Cardiac septum (tissue), 1 donor: Measurements from ENCODE around the gene UCMA. TPM values are rescaled to one million over a fixed set of nuclear protein-coding genes. Genes with fewer than 3 reads are reported as not detected.
"Not testable (repeated sequence)": the region's sequence is repeated elsewhere in the genome, so short reads cannot be mapped to it uniquely, and the experiment has no call there.

Experiments used
- DNase-seq: peaks from one replicate; pipeline ENCODE4 v3.0.0-alpha.2; 2020; ENCODE audit warnings: low spot score
- intact Hi-C: fragments of 100-400 bp; cut with DNase I; formaldehyde crosslinking; loops from one replicate; pipeline ENCODE4 v1.14.0; 2022
- total RNA-seq: library from RNA; stranded (reverse); fragmentation: NEBNext Ultra II Directional; extraction: Animal tissue kit (Norgen Biotek cat#: 25700); gene quantifications from one replicate; pipeline ENCODE4 v1.2.1, GENCODE V29; 2021
- donor health status: DM: no; HTN: no; CAD: no.

Gene UCMA
- total RNA-seq, 1 donor from 2014 or later = not detected

GRCh38 chr10:13236638-13237037, 2.5 kb upstream of the UCMA start:
- intact Hi-C loops = no loop called here
- no peak for DNase-seq

- intact Hi-C loops, DNase-seq: not testable (repeated sequence)
Observed at GRCh38 chr10:13234736-13235135, 562 bp upstream of the UCMA start.

- intact Hi-C loops = no loop called here
- no peak for DNase-seq
Observed at GRCh38 chr10:13233358-13233757, 816 bp downstream of the UCMA start.

GRCh38 chr10:13231808-13232207, 2.4 kb downstream of the UCMA start:
- DNase-seq = no peak
- intact Hi-C loops = no loop called here

GRCh38 chr10:13231190-13231589, 3.0 kb downstream of the UCMA start:
- no peak for DNase-seq
- intact Hi-C loops = no loop called here

- DNase-seq = no peak
Observed at GRCh38 chr10:13227031-13227430, 7.1 kb downstream of the UCMA start.

DNA sequence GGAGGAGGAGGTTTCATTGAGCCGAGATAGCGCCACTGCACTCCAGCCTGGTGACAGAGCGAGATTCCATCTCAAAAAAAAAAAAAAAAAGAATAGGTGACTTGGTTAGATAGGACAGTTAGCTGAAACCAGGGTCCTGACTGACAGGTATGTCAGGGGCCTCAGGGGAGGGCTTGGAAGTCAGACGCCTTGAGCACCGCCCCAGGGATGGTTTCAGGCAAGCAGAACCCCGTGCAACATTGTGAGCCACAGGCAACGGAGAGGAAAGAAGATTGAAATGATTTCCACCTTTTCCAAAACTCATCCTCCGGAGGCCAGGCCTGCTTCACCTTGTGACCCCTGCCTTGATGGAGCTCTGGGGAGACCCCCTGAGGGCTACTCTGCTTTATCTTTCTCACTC, 8.6 kb downstream of the UCMA start:
- intact Hi-C loops = no loop called here
- no peak for DNase-seq

More at GRCh38 chr10:13227031-13227430, 7.1 kb downstream of the UCMA start:
- intact Hi-C loops = no loop called here

DNA sequence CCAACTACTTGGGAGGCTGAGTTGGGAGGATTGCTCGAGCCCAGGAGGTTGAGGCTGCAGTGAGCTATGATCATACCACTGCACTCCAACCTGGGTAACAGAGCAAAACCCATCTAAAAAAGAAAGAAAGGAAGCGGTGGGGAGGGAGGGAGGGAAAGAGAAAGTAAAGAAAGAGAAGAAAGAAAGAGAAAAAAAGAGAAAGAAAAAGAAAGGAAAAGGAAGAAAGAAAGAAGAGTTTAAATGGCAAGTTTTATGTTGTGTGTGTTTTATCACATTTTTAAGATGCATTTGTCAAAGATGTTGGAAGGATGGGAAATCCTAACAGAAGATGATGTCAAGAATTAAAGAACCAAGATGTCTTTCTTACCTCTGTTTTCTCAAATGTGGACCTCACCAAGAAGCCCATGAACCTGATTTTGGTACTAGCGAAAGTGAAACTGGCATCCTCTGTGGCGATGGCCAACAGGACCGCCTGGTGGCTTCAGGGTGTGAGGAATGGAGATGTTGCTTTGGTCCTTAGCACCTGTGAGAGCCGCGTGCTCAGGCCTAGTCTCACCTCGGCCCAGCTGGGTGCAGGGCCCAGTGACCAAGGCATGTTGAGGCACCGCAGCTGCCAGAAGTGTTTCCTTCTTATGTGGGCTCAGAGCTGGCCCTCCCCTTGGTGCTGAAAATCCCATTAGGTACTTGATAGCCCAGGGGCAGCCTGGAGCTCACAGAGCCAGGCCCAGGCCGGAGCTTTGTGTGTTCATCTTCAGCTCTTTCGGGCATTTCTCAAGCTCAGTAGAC, 9.8 kb downstream of the UCMA start:
- intact Hi-C loops = no loop called here
- DNase-seq = no peak

DNA sequence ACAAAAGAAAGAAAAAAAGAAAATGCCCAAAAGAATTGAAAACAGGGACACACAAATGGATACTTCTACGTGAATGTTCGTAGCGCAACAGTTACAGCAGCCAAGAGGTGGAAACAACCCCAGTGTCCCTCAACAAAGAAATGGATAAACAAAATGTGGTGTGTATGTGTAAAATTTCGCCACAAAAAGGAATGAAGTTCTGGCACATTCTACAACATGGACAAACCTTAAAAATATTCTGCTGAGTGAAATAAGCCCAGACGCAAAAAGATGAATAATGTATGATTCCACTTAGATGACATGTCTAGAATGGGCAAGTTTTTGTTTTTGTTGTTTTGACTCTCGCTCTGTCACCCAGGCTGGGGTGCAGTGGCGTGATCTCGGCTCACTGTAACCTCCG, 10.9 kb downstream of the UCMA start:
- intact Hi-C loops = no loop called here
- no peak for DNase-seq

DNA sequence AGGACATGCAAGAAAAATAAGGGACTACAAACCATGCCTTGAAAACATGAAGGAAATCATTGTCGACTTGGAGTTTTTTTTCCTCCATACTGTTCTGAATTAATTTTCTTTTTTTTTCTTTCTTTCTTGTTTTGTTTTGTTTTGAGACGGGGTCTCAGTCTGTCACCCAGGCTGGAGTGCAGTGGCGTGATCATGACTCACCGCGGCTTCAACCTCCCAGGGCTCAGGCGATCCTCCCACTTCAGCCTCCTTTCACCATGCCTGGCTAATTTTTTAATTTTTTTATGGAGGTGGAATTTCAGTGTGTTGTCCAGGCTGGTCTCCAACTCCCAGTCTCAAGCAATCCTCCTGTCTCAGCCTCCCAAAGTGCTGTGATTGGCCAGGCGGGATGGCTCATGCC, 11.6 kb downstream of the UCMA start:
- no peak for DNase-seq

GRCh38 chr10:13222151-13222550, 12.0 kb downstream of the UCMA start:
- DNase-seq = no peak
- intact Hi-C loops = no loop called here

More for the DNA sequence above, 11.6 kb downstream of the UCMA start:
- intact Hi-C loops = no loop called here

DNA sequence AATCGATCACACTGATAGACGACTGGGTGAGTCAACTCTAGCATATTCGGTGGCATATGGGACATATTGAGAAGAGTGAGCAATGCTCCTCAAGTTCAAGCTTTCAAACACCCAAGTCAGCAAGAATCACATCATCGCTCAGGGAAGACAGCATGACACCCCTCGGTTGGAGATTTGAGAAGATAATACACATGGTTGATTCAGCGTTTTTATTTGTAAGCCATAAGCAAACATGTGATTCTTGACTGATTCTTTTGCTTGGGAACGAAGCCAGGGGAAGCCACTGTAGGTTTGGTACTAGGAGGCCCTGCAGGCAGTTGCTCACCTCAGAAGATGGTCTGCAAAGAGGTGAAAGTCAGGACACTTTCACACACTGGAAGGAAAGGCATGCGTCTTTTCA, 12.6 kb downstream of the UCMA start:
- DNase-seq = no peak
- intact Hi-C loops = no loop called here

DNA sequence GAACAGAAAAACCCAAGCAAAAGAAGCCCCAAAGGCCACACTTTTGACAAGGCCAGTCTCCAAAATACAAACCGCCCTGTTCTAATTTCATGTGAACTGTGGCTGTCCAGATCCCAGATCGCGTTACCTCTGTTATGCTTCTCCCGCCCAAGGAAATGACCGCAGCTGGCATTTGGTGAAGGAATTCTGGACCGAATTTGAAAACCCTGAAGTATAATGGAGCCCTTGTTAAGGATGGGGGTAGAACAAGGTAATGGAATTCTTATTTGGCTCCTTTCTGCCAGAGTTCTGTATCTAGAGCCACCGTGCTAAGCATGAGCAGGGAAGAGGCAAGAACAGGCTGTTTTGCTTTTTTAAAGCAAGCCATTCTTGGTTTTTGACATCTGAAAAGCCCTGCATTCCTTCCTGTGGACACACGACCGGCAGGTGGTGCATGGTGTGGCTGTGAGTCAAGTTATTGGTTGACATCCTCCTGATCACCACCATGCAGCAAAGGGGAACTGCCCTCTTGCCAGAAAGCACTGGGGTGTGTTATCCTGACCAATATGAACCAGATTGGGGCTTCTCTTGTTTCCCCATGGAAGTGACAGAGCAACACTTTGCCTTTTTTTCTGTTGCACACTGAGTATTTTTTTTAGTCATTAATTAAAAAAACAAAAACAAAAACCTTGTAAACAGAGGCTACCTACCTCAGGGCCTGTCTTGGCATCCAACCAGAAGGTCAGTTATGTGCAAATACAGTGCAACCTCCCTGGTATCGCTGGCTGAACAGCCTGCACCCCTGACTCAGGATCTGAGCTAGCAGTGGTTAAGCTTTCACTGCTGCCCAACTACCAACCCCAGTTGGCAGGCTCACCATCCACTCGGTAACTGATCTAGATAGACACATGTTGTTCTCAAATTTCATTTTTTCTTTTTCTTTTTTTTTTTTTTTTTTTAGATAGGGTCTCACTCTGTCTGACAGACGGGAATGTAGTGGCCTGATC, 14.2 kb downstream of the UCMA start:
- intact Hi-C loops = no loop called here
- DNase-seq = no peak

DNA sequence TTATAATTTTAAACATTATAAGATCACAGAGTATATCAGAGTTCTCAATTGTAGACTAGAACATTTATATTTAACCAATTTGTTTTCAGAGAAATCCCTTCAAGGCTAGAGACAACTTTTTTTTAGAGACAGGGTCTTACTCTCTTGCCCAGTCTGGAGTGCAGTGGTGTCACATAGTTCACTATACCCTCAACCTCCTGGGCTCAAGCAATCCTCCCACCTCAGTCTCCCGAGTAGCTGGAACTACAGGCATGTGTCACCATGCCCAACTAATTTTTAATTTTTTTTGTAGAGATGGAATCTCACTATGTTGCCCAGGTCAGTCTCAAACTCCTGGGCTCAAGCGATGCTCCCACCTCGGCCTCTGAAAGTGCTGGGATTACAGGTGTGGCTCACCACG, 15.3 kb downstream of the UCMA start:
- no peak for DNase-seq
- intact Hi-C loops = no loop called here

DNA sequence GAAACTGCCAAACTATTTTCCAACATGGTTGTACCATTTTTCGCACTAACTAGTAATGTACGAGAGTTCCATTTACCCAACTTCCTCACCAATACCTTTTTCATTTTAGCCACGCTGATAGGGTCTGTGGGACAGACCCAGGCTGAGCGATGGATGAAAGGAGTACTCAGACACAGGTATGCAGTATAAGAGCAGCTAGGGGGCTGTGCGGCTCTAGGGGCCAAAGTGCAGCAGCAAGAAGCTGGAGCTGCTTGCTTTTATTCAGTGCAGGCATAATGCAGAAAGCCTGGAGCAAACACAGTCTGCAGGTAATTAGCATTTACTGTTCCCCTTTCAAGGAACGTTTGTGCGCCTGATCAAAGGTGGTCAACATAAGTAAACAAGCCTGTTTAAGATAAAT, 21.0 kb downstream of the UCMA start:
- intact Hi-C loops = no loop called here
- DNase-seq = no peak

GRCh38 chr10:13206546-13207443, 27.4 kb downstream of the UCMA start:
- intact Hi-C loops = no loop called here

GRCh38 chr10:13206091-13206490, 28.1 kb downstream of the UCMA start:
- intact Hi-C loops = no loop called here

More at GRCh38 chr10:13206546-13207443, 27.4 kb downstream of the UCMA start:
- no peak for DNase-seq

GRCh38 chr10:13201132-13201531, 33.0 kb downstream of the UCMA start:
- DNase-seq = no peak
- intact Hi-C loops = no loop called here

More at GRCh38 chr10:13206091-13206490, 28.1 kb downstream of the UCMA start:
- no peak for DNase-seq

DNA sequence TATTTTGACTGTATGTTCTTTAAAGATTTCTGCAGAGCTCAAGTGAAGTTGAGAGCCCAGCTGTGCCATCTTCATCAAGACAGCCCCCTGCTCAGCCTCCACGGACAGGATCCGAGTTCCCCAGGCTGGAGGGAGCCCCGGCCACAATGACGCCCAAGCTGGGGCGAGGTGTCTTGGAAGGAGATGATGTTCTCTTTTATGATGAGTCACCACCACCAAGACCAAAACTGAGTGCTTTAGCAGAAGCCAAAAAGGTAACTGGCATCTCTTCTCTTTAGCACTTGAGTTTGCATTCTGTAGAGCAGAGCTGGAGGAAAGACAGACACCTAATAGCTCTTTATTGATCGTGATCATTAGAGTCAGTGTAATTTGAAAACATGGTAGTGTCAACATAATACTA, 39.2 kb downstream of the UCMA start:
- DNase-seq = no peak

GRCh38 chr10:13193637-13194036, 40.5 kb downstream of the UCMA start:
- no peak for DNase-seq
- intact Hi-C loops = no loop called here

More for the DNA sequence above, 39.2 kb downstream of the UCMA start:
- intact Hi-C loops = no loop called here
